Measurements from ENCODE around the gene FANCI.

- TF ChIP-seq YY1 (IDR thresholded peaks at IDR 0.05; ENCODE audit: low read depth) (no peak), TAF1 (IDR thresholded peaks at IDR 0.05; ENCODE audit: low read depth) (no peak), FOXM1 (IDR thresholded peaks at IDR 0.05; ENCODE audit: borderline replicate concordance, low read depth) (no peak), USF1 (IDR thresholded peaks at IDR 0.05) (no peak), RAD21 (IDR thresholded peaks at IDR 0.05; ENCODE audit: low read depth) (no peak), ZBTB7A (IDR thresholded peaks at IDR 0.05; ENCODE audit: low read depth) (no peak), CEBPB (IDR thresholded peaks at IDR 0.05) (no peak), CREB1 (IDR thresholded peaks at IDR 0.05; ENCODE audit: low read depth) (no peak), EGR1 (IDR thresholded peaks at IDR 0.05) (no peak), NFIC (IDR thresholded peaks at IDR 0.05) (no peak), EP300 (IDR thresholded peaks at IDR 0.05; ENCODE audit: borderline replicate concordance) (no peak)
- TF ChIP-seq, protein P1, sequence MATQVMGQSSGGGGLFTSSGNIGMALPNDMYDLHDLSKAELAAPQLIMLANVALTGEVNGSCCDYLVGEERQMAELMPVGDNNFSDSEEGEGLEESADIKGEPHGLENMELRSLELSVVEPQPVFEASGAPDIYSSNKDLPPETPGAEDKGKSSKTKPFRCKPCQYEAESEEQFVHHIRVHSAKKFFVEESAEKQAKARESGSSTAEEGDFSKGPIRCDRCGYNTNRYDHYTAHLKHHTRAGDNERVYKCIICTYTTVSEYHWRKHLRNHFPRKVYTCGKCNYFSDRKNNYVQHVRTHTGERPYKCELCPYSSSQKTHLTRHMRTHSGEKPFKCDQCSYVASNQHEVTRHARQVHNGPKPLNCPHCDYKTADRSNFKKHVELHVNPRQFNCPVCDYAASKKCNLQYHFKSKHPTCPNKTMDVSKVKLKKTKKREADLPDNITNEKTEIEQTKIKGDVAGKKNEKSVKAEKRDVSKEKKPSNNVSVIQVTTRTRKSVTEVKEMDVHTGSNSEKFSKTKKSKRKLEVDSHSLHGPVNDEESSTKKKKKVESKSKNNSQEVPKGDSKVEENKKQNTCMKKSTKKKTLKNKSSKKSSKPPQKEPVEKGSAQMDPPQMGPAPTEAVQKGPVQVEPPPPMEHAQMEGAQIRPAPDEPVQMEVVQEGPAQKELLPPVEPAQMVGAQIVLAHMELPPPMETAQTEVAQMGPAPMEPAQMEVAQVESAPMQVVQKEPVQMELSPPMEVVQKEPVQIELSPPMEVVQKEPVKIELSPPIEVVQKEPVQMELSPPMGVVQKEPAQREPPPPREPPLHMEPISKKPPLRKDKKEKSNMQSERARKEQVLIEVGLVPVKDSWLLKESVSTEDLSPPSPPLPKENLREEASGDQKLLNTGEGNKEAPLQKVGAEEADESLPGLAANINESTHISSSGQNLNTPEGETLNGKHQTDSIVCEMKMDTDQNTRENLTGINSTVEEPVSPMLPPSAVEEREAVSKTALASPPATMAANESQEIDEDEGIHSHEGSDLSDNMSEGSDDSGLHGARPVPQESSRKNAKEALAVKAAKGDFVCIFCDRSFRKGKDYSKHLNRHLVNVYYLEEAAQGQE (IDR thresholded peaks at IDR 0.05; ENCODE audit: low read depth): no peak
Measured at GRCh38 chr15:89278307-89278706, 34.5 kb downstream of the FANCI start.
